Nephron progenitor cell (in vitro differentiated cells): ENCODE data around the gene HNRNPA2B1.

Experiments
- DNase-seq: peaks from one replicate; pipeline ENCODE4 v3.0.0; 2021
- H3K27ac Mint-ChIP-seq: 2 replicates; pipeline ENCODE4 v1.8.0; 2021; ENCODE audit warnings: mild to moderate bottlenecking, moderate library complexity, mixed read lengths
- H3K27me3 Mint-ChIP-seq: 2 replicates; pipeline ENCODE4 v1.8.0; 2021; ENCODE audit warnings: mild to moderate bottlenecking, low read depth, mixed read lengths; ENCODE audit not compliant: poor library complexity
- H3K36me3 Mint-ChIP-seq: 2 replicates; pipeline ENCODE4 v1.8.0; 2021; ENCODE audit warnings: low read depth, mixed read lengths
- H3K4me1 Mint-ChIP-seq: 2 replicates; pipeline ENCODE4 v1.8.0; 2021; ENCODE audit warnings: mixed read lengths
- H3K4me3 Mint-ChIP-seq: 2 replicates; pipeline ENCODE4 v1.8.0; 2021; ENCODE audit warnings: mild to moderate bottlenecking, moderate library complexity, mixed read lengths
- H3K9me3 Mint-ChIP-seq: 2 replicates; pipeline ENCODE4 v1.8.0; 2021; ENCODE audit warnings: mild to moderate bottlenecking, moderate library complexity, mixed read lengths
- CTCF ChIP-seq: fragments of 200-600 bp; sonication (generic); IDR thresholded peaks from 2 replicates; pipeline ENCODE4 v1.5.0; 2021; ENCODE audit warnings: antibody characterized with exemption

Gene HNRNPA2B1

GRCh38 chr7:26200038-26200443 lies 505 bp downstream of the HNRNPA2B1 start:
- peaks cover 9% of the 10 kb centered on the region for H3K27me3 Mint-ChIP-seq
- peaks cover 45% of the 10 kb centered on the region for H3K4me1 Mint-ChIP-seq
- H3K4me3 Mint-ChIP-seq = peak overlapping the region; percentile 100
- peak; percentile 73 for DNase-seq
- H3K9me3 Mint-ChIP-seq = peaks cover 3% of the 10 kb centered on the region
- H3K36me3 Mint-ChIP-seq = peaks cover 66% of the 10 kb centered on the region
- no peak for TF ChIP-seq CTCF
- peak overlapping the region; percentile 100 for H3K27ac Mint-ChIP-seq

GRCh38 chr7:26199301-26200037 lies 1.1 kb downstream of the HNRNPA2B1 start:
- peaks cover 12% of the 10 kb centered on the region for H3K27me3 Mint-ChIP-seq
- H3K36me3 Mint-ChIP-seq = peaks cover 67% of the 10 kb centered on the region
- H3K4me3 Mint-ChIP-seq = peak overlapping the region; percentile 100
- TF ChIP-seq CTCF = no peak
- peaks cover 3% of the 10 kb centered on the region for H3K9me3 Mint-ChIP-seq
- H3K27ac Mint-ChIP-seq = peak overlapping the region; percentile 100
- peaks cover 43% of the 10 kb centered on the region for H3K4me1 Mint-ChIP-seq
- peak; percentile 52 for DNase-seq

GRCh38 chr7:26198781-26199169 lies 1.8 kb downstream of the HNRNPA2B1 start:
- no peak for TF ChIP-seq CTCF
- peaks cover 43% of the 10 kb centered on the region for H3K4me1 Mint-ChIP-seq
- peak overlapping the region; percentile 100 for H3K4me3 Mint-ChIP-seq
- no peak for DNase-seq
- H3K9me3 Mint-ChIP-seq = peaks cover 3% of the 10 kb centered on the region
- peaks cover 14% of the 10 kb centered on the region for H3K27me3 Mint-ChIP-seq
- H3K27ac Mint-ChIP-seq = peak overlapping the region; percentile 100
- H3K36me3 Mint-ChIP-seq = peaks cover 67% of the 10 kb centered on the region

- Mint-ChIP-seq H3K4me1 (peaks cover 46% of the 10 kb centered on the region), H3K27me3 (peaks cover 14% of the 10 kb centered on the region), H3K9me3 (peaks cover 3% of the 10 kb centered on the region), H3K4me3 (peak overlapping the region; percentile 100), H3K27ac (peak overlapping the region; percentile 100), H3K36me3 (peaks cover 70% of the 10 kb centered on the region)
- DNase-seq = no peak
- TF ChIP-seq CTCF = peak; percentile 84
Measured at GRCh38 chr7:26198133-26198780, 2.3 kb downstream of the HNRNPA2B1 start.

- DNase-seq = no peak
- Mint-ChIP-seq H3K4me3 (peak overlapping the region; percentile 100), H3K9me3 (peaks cover 3% of the 10 kb centered on the region), H3K36me3 (peaks cover 78% of the 10 kb centered on the region), H3K27me3 (peaks cover 14% of the 10 kb centered on the region), H3K27ac (peak overlapping the region; percentile 69), H3K4me1 (peaks cover 54% of the 10 kb centered on the region)
- TF ChIP-seq CTCF = no peak
Measured at GRCh38 chr7:26197153-26198115, 3.1 kb downstream of the HNRNPA2B1 start.
